GM23338 (cell line): ENCODE data around the gene RHO. TPM values are rescaled to one million over a fixed set of nuclear protein-coding genes. Genes with fewer than 3 reads are reported as not detected.

ENCODE experiments used
- ATAC-seq: fragments of 200-7000 bp; cut with Tn5 transposase; 3 replicates; pipeline ENCODE4 v1.9.1; 2020
- DNase-seq: peaks from one replicate; pipeline ENCODE4 v3.0.0-alpha.2; 2015; ENCODE audit warnings: low spot score
- H2AFZ ChIP-seq: fragments of 200-600 bp; sonication (generic); 2 replicates; pipeline ENCODE4 v1.8.0; 2016; ENCODE audit warnings: antibody characterized with exemption, mild to moderate bottlenecking, moderate library complexity
- H3F3A ChIP-seq: fragments of 200-600 bp; sonication (generic); replicated peaks from 2 replicates; pipeline ENCODE4 v1.8.0; 2017; ENCODE audit warnings: antibody characterized with exemption, mixed run types, low read depth
- H3K27ac ChIP-seq: fragments of 200-600 bp; sonication (generic); 2 replicates; pipeline ENCODE4 v1.6.1; 2016; ENCODE audit warnings: low read depth
- H3K27me3 ChIP-seq: fragments of 200-600 bp; sonication (generic); 2 replicates; pipeline ENCODE4 v1.8.0; 2016; ENCODE audit warnings: mild to moderate bottlenecking, mixed run types, moderate library complexity; ENCODE audit not compliant: insufficient read depth
- H3K36me3 ChIP-seq: fragments of 200-600 bp; sonication (generic); 2 replicates; pipeline ENCODE4 v1.8.0; 2016; ENCODE audit warnings: mild to moderate bottlenecking; ENCODE audit not compliant: insufficient read depth
- H3K4me1 ChIP-seq: fragments of 200-600 bp; sonication (generic); 2 replicates; pipeline ENCODE4 v1.8.0; 2016; ENCODE audit warnings: mild to moderate bottlenecking, moderate library complexity; ENCODE audit not compliant: insufficient read depth
- H3K4me2 ChIP-seq: fragments of 200-600 bp; sonication (generic); 2 replicates; pipeline ENCODE4 v1.7.1; 2017; ENCODE audit warnings: mixed run types
- H3K4me3 ChIP-seq: fragments of 200-600 bp; sonication (generic); 2 replicates; pipeline ENCODE4 v1.6.1; 2016; ENCODE audit warnings: mixed run types
- H3K79me2 ChIP-seq: fragments of 200-600 bp; sonication (generic); replicated peaks from 2 replicates; pipeline ENCODE4 v1.8.0; 2017; ENCODE audit warnings: mild to moderate bottlenecking; ENCODE audit not compliant: insufficient read depth
- H3K9me2 ChIP-seq: fragments of 200-600 bp; sonication (generic); 2 replicates; pipeline ENCODE4 v1.8.0; 2017; ENCODE audit not compliant: insufficient read depth
- H4K20me1 ChIP-seq: fragments of 200-600 bp; sonication (generic); replicated peaks from 2 replicates; pipeline ENCODE4 v1.8.0; 2017; ENCODE audit warnings: mild to moderate bottlenecking; ENCODE audit not compliant: insufficient read depth
- H3K27ac Mint-ChIP-seq: 2 replicates; pipeline ENCODE4 v1.8.0; 2020; ENCODE audit warnings: inconsistent platforms, mild to moderate bottlenecking, moderate library complexity, mixed read lengths
- H3K27me3 Mint-ChIP-seq: 3 replicates; pipeline ENCODE4 v1.8.0; 2022; ENCODE audit warnings: low read depth, mild to moderate bottlenecking, moderate library complexity, mixed read lengths, inconsistent platforms; ENCODE audit not compliant: insufficient read depth, poor library complexity
- H3K36me3 Mint-ChIP-seq: 3 replicates; pipeline ENCODE4 v1.8.0; 2021; ENCODE audit warnings: low read depth, mild to moderate bottlenecking, inconsistent platforms, moderate library complexity, mixed read lengths
- H3K4me1 Mint-ChIP-seq: 3 replicates; pipeline ENCODE4 v1.8.0; 2020; ENCODE audit warnings: mild to moderate bottlenecking, inconsistent platforms, mixed read lengths
- H3K4me3 Mint-ChIP-seq: 3 replicates; pipeline ENCODE4 v1.8.0; 2021; ENCODE audit warnings: moderate library complexity, mild to moderate bottlenecking, inconsistent platforms, mixed read lengths
- H3K9me3 Mint-ChIP-seq: 3 replicates; pipeline ENCODE4 v1.8.0; 2020; ENCODE audit warnings: moderate library complexity, mild to moderate bottlenecking, inconsistent platforms, mixed read lengths
- EZH2 ChIP-seq: fragments of 200-600 bp; sonication (generic); IDR thresholded peaks from one replicate; pipeline ENCODE4 v1.8.0; 2017; ENCODE audit warnings: antibody characterized with exemption, mild to moderate bottlenecking, low read depth; ENCODE audit not compliant: unreplicated experiment
- EZH2phosphoT487 ChIP-seq: fragments of 200-600 bp; sonication (generic); IDR thresholded peaks from one replicate; pipeline ENCODE4 v1.8.1; 2018; ENCODE audit warnings: antibody characterized with exemption; ENCODE audit not compliant: unreplicated experiment
- JUNB ChIP-seq: IDR thresholded peaks from one replicate; pipeline ENCODE4 v1.6.1; 2016; ENCODE audit warnings: antibody characterized with exemption; ENCODE audit not compliant: unreplicated experiment
- NANOG ChIP-seq: IDR thresholded peaks from 2 replicates; pipeline ENCODE4 v1.6.1; 2016; ENCODE audit warnings: antibody characterized with exemption, borderline replicate concordance
- POLR2AphosphoS5 ChIP-seq: IDR thresholded peaks from 2 replicates; pipeline ENCODE4 v1.6.1; 2016; ENCODE audit warnings: antibody characterized with exemption, low read depth
- STAT1 ChIP-seq: IDR thresholded peaks from one replicate; pipeline ENCODE4 v1.6.1; 2016; ENCODE audit warnings: antibody characterized with exemption; ENCODE audit not compliant: unreplicated experiment
- ZNF114 ChIP-seq: fragments of 250-450 bp; sonication (Bioruptor Pico); IDR thresholded peaks from 2 replicates; pipeline ENCODE4 v1.5.0; 2020; ENCODE audit warnings: mild to moderate bottlenecking, moderate library complexity
- ZNF331 ChIP-seq: fragments of 250-450 bp; sonication (Bioruptor Pico); IDR thresholded peaks from 2 replicates; pipeline ENCODE4 v1.5.0; 2020; ENCODE audit warnings: low read depth, mild to moderate bottlenecking, moderate library complexity
- polyA plus RNA-seq: library from polyadenylated mRNA; unstranded; fragments of >200 nt; fragmentation: Nextera tagmentation; extraction: Ambion mirVana; gene quantifications from 2 replicates; pipeline ENCODE4 v1.2.1, GENCODE V29; 2016
- total RNA-seq: library from RNA; depleted of rRNA; stranded (reverse); fragments of >200 nt; shearing (Covaris generic); gene quantifications from 2 replicates; pipeline ENCODE4 v1.2.3, GENCODE V29; 2014
- TF ChIP-seq, protein P1 (sequence below), 2 experiments: fragments of 200-600 bp in 1 of 2; sonication (generic) in 1 of 2; conservative IDR thresholded peaks; 2 replicates each; pipeline versions ENCODE4 v1.5.1 to v1.6.1; 2016 to 2017; ENCODE audit warnings: antibody characterized with exemption in 2 of 2, low read depth in 2 of 2, mild to moderate bottlenecking in 2 of 2, moderate library complexity in 1 of 2
- TF ChIP-seq, protein P2 (sequence below): fragments of 250-450 bp; sonication (Bioruptor Pico); IDR thresholded peaks from 2 replicates; pipeline ENCODE4 v1.5.0; 2020; ENCODE audit warnings: mild to moderate bottlenecking, moderate library complexity

The RHO gene
- total and polyA plus RNA-seq, 2 experiments from 2014 or later = not detected

DNA sequence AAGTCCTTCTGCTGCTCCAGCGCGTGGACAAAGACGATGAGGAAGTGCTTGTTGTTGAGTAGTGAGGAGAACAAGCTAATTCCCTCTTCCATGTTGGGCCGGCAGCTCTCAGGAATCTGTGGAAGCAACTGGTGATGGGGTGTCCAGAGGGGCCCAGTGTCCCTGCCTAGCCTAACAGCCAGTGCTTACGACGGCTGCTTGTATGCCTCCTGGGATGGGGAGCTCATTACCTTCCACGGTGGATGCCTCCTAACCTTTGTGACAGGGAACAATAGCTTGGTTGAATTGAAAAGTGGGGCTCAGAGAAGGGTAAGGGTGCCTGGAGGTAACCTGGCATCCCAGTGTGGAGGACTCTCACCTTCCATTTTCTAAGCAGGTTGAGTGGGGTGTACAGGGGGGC, 37.5 kb downstream of the RHO start:
- ATAC-seq (no peak), DNase-seq (no peak)
- Histone ChIP-seq H3K4me1 (no peaks in the 10 kb centered on the region; the same call in 1 of the 2 replicates), H3K9me2 (no peaks in the 10 kb centered on the region), H3F3A (no peaks in the 10 kb centered on the region), H3K4me3 (no peak overlapping the region), H3K27ac (no peak overlapping the region), H2AFZ (no peak overlapping the region), H3K27me3 (no peaks in the 10 kb centered on the region), H3K4me2 (no peak overlapping the region), H3K36me3 (no peaks in the 10 kb centered on the region), H3K79me2 (no peaks in the 10 kb centered on the region), H4K20me1 (no peaks in the 10 kb centered on the region)
- peaks cover 7% of the 10 kb centered on the region for H3K27me3 Mint-ChIP-seq
- no peak overlapping the region for H3K27ac Mint-ChIP-seq
- H3K36me3 Mint-ChIP-seq = peaks cover 2% of the 10 kb centered on the region; the same call in 1 of the 3 replicates
- no peaks in the 10 kb centered on the region for H3K9me3 Mint-ChIP-seq
- H3K4me3 Mint-ChIP-seq = no peak overlapping the region
- peaks cover under 1% of the 10 kb centered on the region; the same call in 2 of the 3 replicates for H3K4me1 Mint-ChIP-seq
- no peak for TF ChIP-seq JUNB
- TF ChIP-seq, protein P1, sequence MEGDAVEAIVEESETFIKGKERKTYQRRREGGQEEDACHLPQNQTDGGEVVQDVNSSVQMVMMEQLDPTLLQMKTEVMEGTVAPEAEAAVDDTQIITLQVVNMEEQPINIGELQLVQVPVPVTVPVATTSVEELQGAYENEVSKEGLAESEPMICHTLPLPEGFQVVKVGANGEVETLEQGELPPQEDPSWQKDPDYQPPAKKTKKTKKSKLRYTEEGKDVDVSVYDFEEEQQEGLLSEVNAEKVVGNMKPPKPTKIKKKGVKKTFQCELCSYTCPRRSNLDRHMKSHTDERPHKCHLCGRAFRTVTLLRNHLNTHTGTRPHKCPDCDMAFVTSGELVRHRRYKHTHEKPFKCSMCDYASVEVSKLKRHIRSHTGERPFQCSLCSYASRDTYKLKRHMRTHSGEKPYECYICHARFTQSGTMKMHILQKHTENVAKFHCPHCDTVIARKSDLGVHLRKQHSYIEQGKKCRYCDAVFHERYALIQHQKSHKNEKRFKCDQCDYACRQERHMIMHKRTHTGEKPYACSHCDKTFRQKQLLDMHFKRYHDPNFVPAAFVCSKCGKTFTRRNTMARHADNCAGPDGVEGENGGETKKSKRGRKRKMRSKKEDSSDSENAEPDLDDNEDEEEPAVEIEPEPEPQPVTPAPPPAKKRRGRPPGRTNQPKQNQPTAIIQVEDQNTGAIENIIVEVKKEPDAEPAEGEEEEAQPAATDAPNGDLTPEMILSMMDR (conservative IDR thresholded peaks at IDR 0.05; ENCODE audit: low read depth in 2 of 2) = no peak
- TF ChIP-seq EZH2phosphoT487 = no peak
- TF ChIP-seq NANOG = no peak
- TF ChIP-seq ZNF114 (CRISPR knock-in tag) = no peak
- TF ChIP-seq STAT1 = no peak
- no peak for TF ChIP-seq EZH2
- TF ChIP-seq, protein P2, sequence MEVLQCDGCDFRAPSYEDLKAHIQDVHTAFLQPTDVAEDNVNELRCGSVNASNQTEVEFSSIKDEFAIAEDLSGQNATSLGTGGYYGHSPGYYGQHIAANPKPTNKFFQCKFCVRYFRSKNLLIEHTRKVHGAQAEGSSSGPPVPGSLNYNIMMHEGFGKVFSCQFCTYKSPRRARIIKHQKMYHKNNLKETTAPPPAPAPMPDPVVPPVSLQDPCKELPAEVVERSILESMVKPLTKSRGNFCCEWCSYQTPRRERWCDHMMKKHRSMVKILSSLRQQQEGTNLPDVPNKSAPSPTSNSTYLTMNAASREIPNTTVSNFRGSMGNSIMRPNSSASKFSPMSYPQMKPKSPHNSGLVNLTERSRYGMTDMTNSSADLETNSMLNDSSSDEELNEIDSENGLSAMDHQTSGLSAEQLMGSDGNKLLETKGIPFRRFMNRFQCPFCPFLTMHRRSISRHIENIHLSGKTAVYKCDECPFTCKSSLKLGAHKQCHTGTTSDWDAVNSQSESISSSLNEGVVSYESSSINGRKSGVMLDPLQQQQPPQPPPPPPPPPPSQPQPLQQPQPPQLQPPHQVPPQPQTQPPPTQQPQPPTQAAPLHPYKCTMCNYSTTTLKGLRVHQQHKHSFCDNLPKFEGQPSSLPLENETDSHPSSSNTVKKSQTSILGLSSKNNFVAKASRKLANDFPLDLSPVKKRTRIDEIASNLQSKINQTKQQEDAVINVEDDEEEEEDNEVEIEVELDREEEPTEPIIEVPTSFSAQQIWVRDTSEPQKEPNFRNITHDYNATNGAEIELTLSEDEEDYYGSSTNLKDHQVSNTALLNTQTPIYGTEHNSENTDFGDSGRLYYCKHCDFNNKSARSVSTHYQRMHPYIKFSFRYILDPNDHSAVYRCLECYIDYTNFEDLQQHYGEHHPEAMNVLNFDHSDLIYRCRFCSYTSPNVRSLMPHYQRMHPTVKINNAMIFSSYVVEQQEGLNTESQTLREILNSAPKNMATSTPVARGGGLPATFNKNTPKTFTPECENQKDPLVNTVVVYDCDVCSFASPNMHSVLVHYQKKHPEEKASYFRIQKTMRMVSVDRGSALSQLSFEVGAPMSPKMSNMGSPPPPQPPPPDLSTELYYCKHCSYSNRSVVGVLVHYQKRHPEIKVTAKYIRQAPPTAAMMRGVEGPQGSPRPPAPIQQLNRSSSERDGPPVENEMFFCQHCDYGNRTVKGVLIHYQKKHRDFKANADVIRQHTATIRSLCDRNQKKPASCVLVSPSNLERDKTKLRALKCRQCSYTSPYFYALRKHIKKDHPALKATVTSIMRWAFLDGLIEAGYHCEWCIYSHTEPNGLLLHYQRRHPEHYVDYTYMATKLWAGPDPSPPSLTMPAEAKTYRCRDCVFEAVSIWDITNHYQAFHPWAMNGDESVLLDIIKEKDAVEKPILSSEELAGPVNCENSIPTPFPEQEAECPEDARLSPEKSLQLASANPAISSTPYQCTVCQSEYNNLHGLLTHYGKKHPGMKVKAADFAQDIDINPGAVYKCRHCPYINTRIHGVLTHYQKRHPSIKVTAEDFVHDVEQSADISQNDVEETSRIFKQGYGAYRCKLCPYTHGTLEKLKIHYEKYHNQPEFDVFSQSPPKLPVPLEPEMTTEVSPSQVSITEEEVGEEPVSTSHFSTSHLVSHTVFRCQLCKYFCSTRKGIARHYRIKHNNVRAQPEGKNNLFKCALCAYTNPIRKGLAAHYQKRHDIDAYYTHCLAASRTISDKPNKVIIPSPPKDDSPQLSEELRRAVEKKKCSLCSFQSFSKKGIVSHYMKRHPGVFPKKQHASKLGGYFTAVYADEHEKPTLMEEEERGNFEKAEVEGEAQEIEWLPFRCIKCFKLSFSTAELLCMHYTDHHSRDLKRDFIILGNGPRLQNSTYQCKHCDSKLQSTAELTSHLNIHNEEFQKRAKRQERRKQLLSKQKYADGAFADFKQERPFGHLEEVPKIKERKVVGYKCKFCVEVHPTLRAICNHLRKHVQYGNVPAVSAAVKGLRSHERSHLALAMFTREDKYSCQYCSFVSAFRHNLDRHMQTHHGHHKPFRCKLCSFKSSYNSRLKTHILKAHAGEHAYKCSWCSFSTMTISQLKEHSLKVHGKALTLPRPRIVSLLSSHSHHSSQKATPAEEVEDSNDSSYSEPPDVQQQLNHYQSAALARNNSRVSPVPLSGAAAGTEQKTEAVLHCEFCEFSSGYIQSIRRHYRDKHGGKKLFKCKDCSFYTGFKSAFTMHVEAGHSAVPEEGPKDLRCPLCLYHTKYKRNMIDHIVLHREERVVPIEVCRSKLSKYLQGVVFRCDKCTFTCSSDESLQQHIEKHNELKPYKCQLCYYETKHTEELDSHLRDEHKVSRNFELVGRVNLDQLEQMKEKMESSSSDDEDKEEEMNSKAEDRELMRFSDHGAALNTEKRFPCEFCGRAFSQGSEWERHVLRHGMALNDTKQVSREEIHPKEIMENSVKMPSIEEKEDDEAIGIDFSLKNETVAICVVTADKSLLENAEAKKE (CRISPR knock-in tag) = no peak
- TF ChIP-seq POLR2AphosphoS5 = no peak
- no peak for TF ChIP-seq ZNF331
